GM13976 (cell line): ENCODE measurements around the gene PRG3.

ENCODE experiments used
- DNase-seq: peaks from one replicate; pipeline ENCODE4 v3.0.0; 2012; ENCODE audit warnings: low spot score
- CTCF ChIP-seq: IDR thresholded peaks from 2 replicates; pipeline ENCODE4 v1.5.1; 2012; ENCODE audit warnings: borderline replicate concordance, mild to moderate bottlenecking; ENCODE audit not compliant: insufficient read depth; ENCODE audit errors: extremely low read depth, missing control alignments, control extremely low read depth
- in situ Hi-C: fragments of 300-500 bp; cut with MboI; formaldehyde crosslinking; loops from one replicate; pipeline ENCODE4 v1.12.0; 2022; ENCODE audit warnings: low sequenced_read_pairs, mixed read lengths, inconsistent platforms; ENCODE audit not compliant: unreplicated experiment

Gene PRG3

GRCh38 chr11:57357310-57357709 lies 23.6 kb downstream of the PRG3 start:
- TF ChIP-seq CTCF, result no peak

GRCh38 chr11:57356268-57356667 lies 24.7 kb downstream of the PRG3 start:
- in situ Hi-C loops, result no loop called here
- no peak for TF ChIP-seq CTCF
- no peak for DNase-seq

More at GRCh38 chr11:57357310-57357709, 23.6 kb downstream of the PRG3 start:
- no peak for DNase-seq
- in situ Hi-C loops, result no loop called here

GRCh38 chr11:57354699-57355098 lies 26.3 kb downstream of the PRG3 start:
- no peak for DNase-seq
- TF ChIP-seq CTCF, result no peak
- in situ Hi-C loops, result no loop called here

GRCh38 chr11:57353852-57354251 lies 27.1 kb downstream of the PRG3 start:
- in situ Hi-C loops, result no loop called here

GRCh38 chr11:57353446-57353845 lies 27.5 kb downstream of the PRG3 start:
- TF ChIP-seq CTCF, result no peak
- no peak for DNase-seq
- in situ Hi-C loops, result no loop called here

More at GRCh38 chr11:57353852-57354251, 27.1 kb downstream of the PRG3 start:
- DNase-seq, result no peak
- no peak for TF ChIP-seq CTCF

GRCh38 chr11:57353036-57353435 lies 27.9 kb downstream of the PRG3 start:
- no peak for DNase-seq
- in situ Hi-C loops, result no loop called here
- no peak for TF ChIP-seq CTCF
